ENCODE data around the gene C14orf132.

C14orf132 gene

DNA sequence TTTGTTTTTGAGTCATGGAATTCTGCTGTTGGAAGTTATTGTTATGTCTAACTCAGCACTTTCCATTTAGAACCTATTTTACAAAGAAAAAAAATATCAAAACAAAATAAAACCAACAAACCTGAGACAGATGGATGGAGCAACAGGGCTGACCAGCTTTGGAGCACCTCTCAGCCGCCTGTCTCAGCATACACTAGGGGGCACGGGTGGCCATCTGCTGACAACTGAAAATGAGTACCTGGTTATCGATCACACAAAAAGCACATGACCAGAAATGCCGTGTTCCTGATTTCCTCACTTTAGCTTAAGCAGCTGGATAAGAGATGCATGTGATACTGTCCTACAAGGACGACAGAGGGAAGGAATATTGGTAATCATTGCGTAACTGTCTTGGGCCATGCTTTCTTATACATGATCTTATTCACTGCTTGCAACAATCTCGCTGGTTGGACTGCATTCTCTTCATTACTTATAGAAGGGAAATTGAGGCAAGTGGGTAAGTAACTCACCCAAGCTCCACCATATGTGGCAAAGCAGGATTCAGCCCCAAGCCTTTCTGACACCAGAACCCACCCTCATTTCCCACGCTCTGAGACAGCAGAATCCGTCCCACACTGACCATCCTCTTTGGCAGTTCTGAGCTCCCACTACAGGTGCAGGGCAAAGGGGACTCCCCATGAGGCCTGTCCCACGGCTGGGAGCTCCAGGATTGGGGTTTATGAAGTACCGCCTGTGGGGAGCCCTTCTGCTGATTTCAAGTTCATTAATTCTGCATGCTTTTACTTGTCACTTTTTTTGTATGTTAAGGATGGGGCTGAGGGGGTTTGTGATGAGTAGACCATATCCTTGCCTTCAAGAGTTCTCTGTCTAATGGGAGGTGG is 43.5 kb downstream of the C14orf132 start:
- no peak for DNase-seq (ENCODE audit: low spot score)

DNA sequence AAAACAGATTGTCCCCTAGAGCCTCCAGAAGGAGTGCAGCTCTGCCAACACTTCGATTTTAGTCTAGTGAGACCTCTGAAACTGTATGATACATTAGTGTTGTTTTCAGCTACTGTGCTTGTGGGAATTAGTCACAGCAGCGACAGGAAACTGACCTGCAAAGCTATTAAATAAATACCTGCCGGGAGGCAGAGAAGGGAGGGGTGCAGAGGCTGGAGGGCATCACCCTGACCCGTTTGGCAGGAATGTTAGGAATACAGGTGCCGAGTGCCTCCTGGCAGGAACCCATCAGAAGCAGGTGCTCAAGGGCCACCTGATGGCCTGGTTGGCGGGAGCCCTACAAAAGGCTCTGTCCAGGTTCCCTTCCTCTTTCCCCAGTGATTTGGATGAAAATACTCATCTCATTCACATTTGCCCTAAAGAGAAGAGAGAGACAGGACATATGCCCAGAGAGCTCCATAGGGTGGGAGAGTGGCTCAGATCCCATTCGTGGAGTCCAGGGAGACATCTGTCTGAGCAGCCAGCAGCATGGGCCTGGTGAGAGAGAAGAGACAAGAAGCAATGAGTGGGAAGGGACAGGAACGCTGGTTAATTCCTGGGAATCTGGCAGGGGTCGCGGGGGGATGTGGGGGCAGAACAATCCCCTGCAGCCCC is 44.6 kb downstream of the C14orf132 start:
- DNase-seq (ENCODE audit: low spot score), result no peak

DNA sequence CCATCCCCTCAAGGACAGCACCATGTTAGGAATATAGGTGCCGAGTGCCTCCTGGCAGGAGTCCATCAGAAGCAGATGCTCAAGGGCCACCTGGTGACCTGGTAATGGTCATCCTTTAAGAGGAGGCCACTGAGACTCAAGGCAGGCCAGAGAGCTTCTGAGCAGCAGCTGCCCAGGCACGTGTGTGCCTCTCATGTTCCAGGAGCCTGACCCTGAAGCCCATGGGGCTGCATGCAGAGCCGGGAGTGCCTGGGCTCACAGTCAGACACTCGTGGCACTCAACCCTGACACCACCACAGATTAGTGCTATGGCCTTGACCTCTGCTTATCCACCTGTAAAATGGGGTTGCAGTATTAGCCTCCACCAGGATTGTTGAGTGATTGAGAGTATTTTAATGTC is 45.6 kb downstream of the C14orf132 start:
- DNase-seq (ENCODE audit: low spot score), result no peak

DNA sequence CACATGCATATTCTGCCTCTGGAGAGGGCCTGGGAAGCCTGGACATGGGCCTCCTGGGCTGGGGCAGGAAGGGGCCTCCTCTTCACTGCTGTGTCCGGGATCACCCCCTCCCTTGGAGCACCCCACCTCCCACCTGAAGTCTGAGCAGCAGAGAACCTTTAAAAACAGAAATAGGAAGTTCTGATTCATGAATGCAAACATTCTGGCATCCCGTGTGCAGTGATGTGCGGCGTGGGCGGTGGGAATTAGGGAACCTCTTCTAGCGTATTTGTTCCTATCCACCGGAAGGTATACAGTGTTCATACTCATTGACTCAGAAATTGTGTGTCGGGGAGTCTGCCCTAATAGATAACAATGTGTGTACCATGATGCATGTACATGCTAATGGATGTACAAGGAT is 46.2 kb downstream of the C14orf132 start:
- DNase-seq (ENCODE audit: low spot score), result no peak

DNA sequence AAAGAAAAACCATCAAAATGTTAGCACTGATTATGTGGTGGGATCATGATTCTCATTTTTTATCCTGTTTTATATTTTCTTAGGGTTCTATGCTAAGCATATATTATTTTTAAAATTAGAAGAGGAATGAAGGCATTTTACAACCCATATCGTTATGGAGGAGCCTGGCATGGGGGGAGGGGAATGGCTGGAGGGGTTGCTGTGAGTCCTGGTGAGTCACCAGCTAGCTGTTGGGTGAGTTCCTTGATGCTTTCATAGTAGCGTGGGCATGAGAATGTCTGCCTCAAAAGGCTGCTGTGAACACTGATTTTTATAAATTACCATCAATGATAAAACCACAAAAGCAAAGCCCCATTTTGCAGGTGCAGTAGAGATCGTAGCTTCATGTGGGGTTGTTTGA is 46.9 kb downstream of the C14orf132 start:
- DNase-seq (ENCODE audit: low spot score), result no peak

DNA sequence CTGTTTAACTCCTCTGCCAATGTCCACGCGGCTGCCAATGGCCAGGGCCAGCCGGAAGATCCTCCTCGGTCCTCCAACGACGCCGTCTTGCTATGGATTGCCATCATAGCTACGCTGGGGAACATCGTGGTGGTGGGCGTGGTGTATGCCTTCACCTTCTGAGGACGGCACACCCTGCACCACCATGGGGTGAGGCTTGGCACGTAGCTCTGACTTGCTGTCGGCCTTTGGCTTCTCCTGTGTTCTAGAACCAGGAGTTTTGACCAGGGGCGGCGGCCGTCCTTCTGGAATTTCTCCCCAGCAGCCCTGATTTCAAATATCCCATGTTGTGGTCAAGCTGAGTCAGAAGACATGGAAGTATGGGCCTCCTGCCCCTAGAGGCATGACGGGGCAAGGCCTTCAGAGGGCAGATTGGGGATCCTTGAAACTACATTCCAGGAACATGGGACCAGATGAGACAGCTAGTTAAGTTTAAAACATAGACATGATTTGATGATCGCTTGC is 47.5 kb downstream of the C14orf132 start:
- no peak for DNase-seq (ENCODE audit: low spot score)

DNA sequence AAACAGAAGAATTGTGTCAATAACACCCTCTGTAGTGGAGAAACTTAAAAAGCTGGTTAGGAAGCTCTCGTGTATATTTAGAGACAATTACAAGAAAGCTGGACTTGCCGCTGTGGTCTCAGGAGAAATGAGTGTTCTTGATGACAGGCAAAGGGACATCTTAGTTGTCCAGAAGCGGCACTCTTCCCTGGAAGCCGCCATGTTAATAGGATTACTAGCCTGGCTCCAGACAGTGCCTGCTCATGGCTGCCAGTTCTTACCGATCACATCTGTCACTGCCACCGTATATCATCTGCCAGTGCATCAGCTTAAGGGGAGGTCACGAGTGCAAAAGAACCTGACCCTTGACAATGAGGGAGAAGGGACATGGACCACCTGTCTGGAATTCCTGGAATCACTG is 48.9 kb downstream of the C14orf132 start:
- DNase-seq (ENCODE audit: low spot score), result no peak

DNA sequence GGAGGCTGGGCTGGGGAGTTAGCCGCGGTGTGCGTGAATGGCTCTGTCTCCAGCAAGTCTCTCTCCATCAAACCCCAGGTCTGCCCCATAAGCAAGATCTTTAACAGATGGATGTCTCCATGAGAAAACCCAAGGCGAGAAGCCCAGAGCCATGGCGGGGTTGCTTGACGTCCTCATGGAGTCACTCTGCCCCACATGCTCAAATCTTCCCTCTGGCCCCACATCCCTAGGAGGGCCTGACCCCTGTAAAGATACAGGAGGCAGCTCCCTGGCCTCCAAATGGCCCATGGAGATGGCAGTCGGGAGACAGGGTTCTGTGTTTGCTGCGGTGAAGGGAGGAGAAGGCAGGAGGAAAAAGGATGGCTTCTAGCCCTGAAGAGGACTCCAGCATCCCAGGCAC is 49.3 kb downstream of the C14orf132 start:
- no peak for DNase-seq (ENCODE audit: low spot score)

DNA sequence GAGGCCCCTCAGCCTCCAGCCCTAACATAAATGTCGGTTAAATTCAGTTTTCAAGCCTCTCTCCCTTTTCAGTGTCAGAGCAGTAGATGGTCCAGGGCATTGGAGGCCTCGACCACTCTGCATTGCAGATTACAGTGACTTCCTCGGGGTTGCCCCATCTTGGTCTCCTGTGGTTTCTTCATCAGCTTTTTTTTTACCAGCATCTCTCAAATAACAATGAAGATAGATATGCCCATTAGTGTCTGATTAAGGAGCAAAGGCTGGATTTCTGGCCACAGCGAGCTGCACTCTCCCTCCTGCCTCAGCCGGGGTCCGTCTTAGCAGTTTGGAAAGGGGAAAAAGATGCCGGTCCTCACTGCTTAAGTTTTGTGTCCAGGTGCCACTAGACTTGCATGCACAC is 49.7 kb downstream of the C14orf132 start:
- DNase-seq (ENCODE audit: low spot score), result no peak

DNA sequence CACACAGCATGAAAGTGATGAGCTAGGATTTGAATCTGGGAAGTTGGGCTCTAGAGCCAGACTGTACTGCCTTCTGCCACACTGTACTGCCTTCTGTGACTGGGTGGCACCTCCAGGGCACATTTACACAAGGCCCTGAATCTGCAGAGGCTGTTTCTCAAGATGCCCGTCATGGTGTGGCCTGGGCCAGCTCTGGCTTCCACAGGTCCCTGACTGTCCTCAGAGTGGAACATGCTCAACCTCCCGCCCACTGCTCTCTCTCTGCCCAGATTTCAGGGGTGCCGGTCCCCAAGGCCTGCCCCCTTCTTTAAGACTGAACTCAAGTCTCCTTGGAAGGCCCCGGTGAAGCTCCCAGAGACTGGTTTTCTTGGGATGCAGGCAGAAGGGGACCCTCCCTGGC is 50.2 kb downstream of the C14orf132 start:
- DNase-seq (ENCODE audit: low spot score), result no peak

DNA sequence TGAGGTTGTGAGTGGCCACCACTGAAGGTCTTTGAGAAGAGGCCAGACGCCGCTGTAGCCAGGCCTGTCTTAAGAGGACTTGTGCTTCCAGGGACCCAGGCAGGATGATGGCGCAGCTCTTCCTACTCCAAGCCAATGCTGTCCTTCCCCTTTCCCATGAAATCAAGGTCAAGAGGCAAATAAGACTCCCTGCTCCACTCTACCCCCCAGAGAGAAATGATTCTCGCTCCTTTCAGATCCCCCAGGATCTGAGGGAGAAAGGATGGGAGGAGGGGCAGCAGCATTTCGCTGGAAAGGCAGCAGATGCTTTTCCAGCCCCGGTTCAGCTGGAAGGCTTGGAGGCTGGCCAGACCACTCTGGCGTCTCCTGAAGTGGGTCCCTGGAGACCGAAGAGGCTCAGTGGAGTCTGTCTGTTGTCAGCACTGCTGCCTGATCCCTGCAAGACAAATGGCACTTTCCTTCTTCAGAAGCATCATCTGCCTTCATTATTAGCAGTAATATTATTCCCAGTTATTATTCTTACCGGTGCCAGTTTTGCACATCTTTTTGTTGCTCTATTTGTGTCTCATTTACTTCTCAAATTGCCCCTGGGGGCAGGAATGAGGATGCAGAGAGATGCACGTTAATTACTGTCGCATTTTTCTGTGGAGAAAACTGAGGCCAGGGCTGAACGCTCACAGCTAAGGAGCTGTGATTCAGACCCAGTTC is 51.4 kb downstream of the C14orf132 start:
- DNase-seq (ENCODE audit: low spot score), result no peak

DNA sequence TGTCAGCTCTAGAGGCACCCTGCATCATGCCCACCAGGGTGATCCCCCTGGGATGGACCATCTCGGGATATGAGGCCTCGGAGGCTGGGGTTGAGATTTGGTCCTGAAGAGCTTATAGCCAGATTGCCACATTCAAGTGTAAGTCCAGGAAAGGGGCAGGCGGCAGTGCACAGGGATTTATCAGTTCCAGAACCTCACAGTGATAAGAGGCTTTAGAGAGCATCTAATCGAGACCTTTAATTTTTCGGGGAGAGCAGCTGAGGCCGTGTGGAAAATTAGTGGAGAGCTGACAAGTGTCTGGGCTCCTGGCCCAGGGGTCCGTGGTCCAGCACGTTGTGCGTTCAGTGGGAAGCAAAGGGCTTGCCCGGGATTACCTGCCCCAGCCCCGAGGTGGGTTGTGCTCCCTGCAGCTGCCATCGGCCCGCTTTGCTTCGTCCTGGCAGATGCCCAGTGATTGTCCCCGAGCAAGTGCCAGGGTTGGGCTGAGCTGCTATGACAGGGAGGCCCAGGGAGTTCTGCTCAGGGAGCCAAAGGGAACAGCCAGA is 52.1 kb downstream of the C14orf132 start:
- DNase-seq (ENCODE audit: low spot score), result no peak

DNA sequence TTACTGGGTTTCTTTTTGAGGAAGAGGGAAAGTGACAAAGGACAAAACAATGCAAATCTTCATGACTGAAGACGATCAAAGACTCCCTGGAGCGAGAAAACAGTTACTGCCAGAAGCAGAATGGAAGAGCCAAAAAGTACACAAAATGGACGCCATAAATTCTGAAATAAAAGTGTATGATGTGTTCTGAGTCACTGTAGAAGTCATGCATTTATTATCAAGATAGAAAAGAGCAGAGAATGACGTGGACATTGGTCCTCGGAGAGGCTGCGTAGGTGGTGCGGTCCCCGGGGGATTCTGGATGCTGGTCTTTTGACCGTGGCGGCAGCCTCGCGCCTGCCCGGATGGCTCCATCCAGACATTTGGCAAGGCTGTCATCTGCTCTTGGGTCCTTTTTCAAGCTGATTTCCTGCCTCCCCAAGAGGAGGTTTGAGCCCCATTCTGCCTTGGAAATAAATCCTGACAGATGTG is 52.8 kb downstream of the C14orf132 start:
- no peak for DNase-seq (ENCODE audit: low spot score)

DNA sequence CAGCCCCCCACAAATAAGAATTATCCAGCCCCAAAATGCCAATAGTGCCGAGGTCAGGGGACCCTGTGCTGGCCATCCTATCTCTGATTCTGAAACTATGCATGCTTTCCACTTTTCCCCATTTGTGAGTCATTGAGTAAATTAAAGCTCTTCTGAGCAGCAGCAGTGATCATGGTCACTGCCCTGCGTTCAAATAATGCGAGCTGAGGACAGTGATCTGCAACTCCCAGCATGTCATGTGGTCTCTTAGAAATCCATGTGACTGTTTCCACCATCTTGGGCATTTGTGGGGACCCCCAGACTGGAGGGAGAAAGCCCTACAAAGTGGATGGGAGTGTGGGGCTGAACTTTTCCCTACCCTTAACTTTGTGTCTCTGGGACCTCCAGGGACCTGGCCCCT is 53.8 kb downstream of the C14orf132 start:
- DNase-seq (ENCODE audit: low spot score), result no peak

DNA sequence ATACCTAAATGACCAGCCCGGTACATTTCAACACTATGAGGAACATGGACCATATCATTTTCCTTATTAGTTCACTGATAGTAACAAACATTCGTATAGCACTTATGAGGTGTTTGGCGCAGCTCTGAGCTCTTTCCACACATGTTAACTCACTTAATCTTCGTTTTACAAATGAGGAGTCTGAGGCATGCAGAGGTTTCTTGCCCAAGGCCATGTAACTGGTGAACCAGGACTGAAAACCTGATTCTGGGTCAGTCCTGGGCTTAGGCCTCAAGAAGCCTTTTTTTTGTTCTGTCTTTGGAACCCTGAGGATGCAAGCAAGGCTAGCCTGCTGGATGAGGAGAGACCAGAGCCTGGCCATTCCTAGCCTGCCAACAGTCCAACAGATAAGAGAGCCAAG is 55.0 kb downstream of the C14orf132 start:
- no peak for DNase-seq (ENCODE audit: low spot score)

DNA sequence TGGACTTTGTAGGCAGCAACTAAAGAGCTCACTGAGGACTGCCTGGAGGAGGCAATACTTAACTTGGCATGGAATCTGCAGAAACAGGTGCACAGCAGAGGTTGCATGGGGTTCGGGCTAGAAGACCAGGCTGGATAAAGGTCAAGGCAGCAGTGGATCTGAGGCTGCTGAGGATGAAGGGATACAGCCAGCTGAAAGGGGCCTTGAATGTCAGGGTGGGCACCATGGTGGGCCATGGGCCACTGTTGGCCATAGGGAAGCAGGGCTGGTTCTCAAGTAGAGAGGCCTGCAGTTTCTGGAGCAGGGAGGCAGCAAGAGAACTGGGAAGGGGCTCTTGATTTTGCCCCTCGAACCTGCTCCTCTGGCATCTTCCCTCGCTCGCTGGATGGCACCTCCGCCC is 55.5 kb downstream of the C14orf132 start:
- no peak for DNase-seq (ENCODE audit: low spot score)

DNA sequence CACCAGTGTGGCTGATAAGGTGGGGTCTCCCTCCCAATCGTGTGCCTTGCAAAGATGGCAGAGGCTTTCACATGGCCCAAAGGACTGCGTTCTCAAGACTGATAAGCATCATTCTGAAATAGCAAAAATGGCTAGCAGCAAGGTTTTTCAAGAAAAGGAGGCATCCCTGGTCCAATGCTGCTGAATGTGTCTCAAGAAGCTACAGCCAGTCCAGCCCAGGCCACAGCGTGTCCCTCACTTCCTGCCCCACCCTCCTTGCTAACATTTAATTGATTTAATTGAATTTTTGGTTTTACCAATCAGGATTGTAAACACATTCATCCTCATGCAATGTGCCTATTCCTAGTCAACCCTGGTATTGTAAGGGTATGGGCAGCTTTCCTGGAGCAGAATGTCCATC is 55.9 kb downstream of the C14orf132 start:
- DNase-seq (ENCODE audit: low spot score), result no peak

DNA sequence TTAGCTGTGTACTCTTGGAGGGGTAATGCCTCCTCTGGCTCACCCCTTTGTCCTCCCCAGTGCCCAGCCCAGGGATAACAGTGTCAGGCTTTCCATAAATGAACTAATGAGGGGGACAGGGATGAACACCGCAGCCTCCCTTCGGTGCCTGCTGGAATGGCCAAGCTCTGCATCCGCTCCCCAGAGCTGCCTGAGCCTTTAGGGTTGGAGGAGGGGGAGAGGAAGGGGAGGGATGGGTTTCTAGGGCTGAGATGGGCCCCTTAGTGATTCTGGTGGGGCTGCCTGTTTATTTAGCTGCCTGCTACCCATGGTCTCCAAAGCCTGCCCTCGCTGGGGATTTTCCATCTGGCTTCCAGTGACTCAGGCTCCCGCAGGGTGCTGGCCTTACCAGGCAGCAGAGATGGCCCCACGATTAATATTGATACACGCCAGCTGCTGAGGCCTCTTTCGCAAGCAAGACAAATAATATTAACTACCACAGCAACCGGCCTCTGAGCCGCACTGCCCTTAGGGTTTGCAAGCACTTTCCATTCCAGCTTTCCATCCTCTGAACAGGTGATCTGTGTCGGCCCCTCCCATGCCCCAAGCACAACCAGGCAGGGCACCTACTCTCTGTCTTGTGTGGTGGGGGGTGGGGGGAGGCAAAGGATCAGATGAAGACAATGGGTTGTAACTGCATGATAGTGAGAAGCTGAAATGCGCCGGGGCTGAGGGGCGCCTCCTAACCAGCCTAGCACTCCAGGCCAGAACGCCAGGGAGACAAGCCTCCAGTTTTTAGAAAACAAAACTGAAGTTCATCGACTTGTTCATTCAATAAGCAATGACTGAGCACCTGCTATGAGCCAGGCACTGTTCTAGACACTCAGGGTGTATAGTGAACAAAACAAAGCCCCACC is 56.7 kb downstream of the C14orf132 start:
- DNase-seq (ENCODE audit: low spot score), result no peak

DNA sequence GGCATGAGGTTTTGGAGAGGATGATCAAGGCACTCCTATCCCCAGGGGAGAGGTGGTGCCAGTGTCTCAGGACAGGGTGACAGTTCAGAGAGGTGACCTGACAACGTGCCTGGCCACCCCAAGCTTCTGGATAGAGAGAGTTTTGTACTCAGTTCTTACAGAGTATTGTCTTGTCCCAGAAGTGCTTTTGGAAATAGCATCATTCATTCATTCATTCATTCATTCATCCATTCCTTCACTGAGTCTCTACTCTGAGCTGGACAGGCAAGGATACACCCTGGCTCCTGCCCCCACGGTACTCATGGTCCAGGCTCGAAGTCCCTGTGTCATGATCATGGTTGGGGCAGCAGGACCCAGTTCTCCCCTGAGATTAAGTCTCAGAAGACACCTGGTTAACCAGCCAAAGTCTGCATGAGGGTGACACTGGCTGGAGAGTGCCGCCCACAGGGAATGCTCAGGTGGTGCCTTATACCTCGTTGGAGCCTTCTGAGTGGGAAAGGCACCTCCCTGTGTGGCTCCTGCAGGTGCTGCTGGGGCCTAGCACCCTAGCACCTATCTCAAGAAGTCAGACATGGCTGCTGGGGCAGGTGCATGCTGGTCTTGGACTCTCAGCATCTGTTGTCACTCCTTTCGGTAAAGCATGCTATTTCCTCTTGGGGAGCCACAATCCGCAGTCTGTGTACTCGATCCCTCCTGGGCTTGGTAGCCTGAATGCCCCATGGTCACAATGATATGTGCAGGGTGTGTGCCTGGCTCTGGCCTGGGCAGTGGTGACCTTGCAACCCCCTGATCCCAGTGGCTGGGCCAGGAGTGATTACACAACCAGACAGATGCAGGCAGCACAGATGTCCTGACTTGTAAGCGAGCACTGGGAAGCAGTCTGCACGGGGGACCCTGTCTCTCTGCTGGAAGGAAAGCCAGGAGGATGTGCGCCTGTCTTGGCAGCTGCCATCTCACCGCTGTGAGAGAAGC is 57.8 kb downstream of the C14orf132 start:
- no peak for DNase-seq (ENCODE audit: low spot score)

DNA sequence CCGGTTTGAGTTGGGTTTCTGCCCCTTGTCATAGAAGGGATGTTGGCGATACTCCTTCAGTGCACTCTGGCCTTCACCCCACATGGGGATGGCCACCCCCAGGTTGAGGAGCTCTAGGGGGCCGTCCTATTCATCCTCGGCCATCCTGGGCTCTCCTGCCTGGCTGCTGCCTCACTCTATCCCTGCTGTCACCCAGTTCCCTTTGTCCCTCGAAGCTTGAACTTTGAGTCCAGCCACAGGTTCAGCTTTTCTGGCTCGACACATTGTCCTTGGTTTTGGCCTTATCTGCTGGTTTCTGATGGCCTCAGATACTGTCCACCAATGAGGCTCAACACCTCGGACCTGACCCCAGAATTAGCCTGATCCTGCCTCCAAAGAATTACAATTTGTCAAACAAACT is 58.6 kb downstream of the C14orf132 start:
- no peak for DNase-seq (ENCODE audit: low spot score)
